ENCODE data around the gene ARHGAP8. TPM values are rescaled to one million over a fixed set of nuclear protein-coding genes. Genes with fewer than 3 reads are reported as not detected.

The ARHGAP8 gene
- total RNA-seq, result 24.0 and 25.2 TPM in 2 replicates
- polyA plus RNA-seq, result 50.4 and 62.8 TPM in 2 replicates

DNA sequence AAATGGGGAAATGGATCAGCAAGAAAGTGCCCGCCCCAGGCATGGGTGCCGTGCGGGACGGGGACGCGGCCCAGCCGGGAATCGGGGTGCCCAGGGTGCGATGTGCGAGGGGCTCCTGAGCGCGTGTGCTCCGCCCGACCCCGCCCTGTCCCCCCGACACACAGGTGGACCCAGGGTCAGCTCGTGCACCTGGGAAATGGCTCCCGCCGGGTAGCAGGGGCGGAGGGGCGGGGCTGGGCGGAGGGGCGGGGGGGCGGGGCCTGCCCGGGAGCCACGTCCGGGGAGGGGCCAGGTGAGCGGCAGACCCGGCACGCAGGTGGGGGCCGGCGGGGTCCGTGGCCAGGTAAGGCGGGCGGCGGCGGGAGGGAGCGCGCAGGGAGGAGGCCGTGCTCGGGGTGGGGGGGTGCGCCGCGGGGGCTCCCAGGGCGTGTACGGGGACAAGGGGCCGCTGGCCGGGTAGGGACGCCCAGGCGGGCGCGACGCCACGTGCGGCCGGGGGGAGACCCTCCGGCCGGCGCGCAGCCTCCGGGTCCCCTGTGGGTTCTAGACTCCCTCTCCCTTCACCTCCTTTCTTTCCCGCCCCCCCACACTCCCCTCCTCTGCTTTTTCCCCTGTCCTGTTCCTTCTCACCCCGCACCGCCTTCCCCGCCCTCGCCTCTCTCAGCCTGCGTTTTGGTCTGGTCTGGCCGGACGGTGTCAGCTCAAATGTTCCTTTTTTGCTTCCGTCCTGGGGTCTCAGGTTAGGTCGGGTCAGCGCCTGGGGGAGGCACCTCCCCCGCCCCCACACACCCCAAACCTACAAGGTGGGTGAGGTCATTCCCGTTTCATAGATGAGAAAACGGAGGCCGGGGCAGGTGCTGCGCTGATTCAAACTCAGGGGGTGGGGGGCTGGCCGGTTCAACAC is at the start of gene ARHGAP8:
Gene ARHGAP8 (plus strand): TSS at position 291 of the 904 bp plus-strand sequence. CDS start 33,953 bp downstream, outside the sequence.
- Histone ChIP-seq H4K20me1 (ENCODE audit: insufficient read depth, poor library complexity, severe bottlenecking) (no peaks in the 10 kb centered on the region), H3K4me1 (ENCODE audit: insufficient read depth) (peaks cover 34% of the 10 kb centered on the region), H3K9me2 (replicated peaks; ENCODE audit: insufficient read depth) (no peaks in the 10 kb centered on the region), H3K79me2 (peaks cover 25% of the 10 kb centered on the region), H3K27ac (peak within 1 kb of the TSS; percentile 94), H3K4me3 (peak within 1 kb of the TSS; percentile 57), H2AFZ (peak within 1 kb of the TSS; percentile 78), H3K27me3 (no peaks in the 10 kb centered on the region), H3K4me2 (peak within 1 kb of the TSS; percentile 92), H3K9me3 (ENCODE audit: low read depth) (no peaks in the 10 kb centered on the region), H3K36me3 (replicated peaks; ENCODE audit: insufficient read depth, low read depth) (no peaks in the 10 kb centered on the region)
- DNase-seq (ENCODE audit: low spot score), result peak; percentile 86
- WGBS (ENCODE audit: low lambda C conversion rate, missing lambda C conversion rate), result 8% methylated on average over 24 of the region's 78 CpGs
- TF ChIP-seq EZH2 (IDR thresholded peaks at IDR 0.05; ENCODE audit: borderline replicate concordance), result no peak
- no peak for TF ChIP-seq EZH2phosphoT487 (IDR thresholded peaks at IDR 0.05; ENCODE audit: low read depth, severe bottlenecking, unreplicated experiment)
- TF ChIP-seq, protein P1, sequence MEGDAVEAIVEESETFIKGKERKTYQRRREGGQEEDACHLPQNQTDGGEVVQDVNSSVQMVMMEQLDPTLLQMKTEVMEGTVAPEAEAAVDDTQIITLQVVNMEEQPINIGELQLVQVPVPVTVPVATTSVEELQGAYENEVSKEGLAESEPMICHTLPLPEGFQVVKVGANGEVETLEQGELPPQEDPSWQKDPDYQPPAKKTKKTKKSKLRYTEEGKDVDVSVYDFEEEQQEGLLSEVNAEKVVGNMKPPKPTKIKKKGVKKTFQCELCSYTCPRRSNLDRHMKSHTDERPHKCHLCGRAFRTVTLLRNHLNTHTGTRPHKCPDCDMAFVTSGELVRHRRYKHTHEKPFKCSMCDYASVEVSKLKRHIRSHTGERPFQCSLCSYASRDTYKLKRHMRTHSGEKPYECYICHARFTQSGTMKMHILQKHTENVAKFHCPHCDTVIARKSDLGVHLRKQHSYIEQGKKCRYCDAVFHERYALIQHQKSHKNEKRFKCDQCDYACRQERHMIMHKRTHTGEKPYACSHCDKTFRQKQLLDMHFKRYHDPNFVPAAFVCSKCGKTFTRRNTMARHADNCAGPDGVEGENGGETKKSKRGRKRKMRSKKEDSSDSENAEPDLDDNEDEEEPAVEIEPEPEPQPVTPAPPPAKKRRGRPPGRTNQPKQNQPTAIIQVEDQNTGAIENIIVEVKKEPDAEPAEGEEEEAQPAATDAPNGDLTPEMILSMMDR (IDR thresholded peaks at IDR 0.05; ENCODE audit: poor library complexity), result no peak

DNA sequence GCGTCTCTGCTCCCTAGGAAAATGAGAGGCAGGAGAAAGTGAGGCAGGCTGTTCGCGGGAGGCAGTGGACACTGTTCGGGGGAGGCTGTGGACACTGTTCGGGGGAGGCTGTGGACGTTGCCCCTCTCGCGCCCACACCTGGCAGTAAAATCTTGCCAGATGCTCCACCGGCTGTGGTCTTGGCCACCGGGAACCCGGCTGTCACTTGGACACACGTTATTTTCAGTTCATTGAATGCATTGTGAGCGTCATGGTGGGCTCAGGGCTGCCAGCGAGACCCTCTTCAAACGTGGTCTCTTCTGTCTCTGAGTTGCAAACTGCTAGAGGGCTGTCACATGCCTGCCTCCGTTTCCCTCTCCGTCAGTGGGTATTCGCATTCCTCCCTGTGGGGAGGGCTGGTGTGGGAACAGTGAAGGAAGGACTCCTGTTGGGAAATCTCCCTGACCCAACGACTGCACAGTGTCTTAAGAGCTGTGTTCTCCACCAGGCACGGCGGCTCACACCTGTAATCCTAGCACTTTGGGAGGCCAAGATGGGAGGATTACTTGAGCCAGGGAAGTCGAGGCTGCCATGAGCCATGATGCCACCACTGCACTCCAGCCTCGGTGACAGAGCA is 49.0 kb upstream of the ARHGAP8 start:
- Histone ChIP-seq H3K36me3 (replicated peaks; ENCODE audit: insufficient read depth, low read depth) (no peaks in the 10 kb centered on the region), H3K9me2 (replicated peaks; ENCODE audit: insufficient read depth) (no peaks in the 10 kb centered on the region), H3K4me2 (peak overlapping the region; percentile 100), H3K79me2 (peaks cover 61% of the 10 kb centered on the region), H2AFZ (no peak overlapping the region), H3K4me1 (ENCODE audit: insufficient read depth) (peaks cover 46% of the 10 kb centered on the region), H3K4me3 (peak overlapping the region; percentile 92), H4K20me1 (ENCODE audit: insufficient read depth, poor library complexity, severe bottlenecking) (peaks cover 47% of the 10 kb centered on the region), H3K27ac (peak overlapping the region; percentile 93), H3K27me3 (no peaks in the 10 kb centered on the region), H3K9me3 (ENCODE audit: low read depth) (no peaks in the 10 kb centered on the region)
- TF ChIP-seq EZH2 (IDR thresholded peaks at IDR 0.05; ENCODE audit: borderline replicate concordance) (no peak), EZH2phosphoT487 (IDR thresholded peaks at IDR 0.05; ENCODE audit: low read depth, severe bottlenecking, unreplicated experiment) (no peak)
- TF ChIP-seq, protein P1 (IDR thresholded peaks at IDR 0.05; ENCODE audit: poor library complexity), result no peak
- no peak for DNase-seq (ENCODE audit: low spot score)
- 35% methylated on average over 23 of the region's 23 CpGs for WGBS (ENCODE audit: low lambda C conversion rate, missing lambda C conversion rate)

DNA sequence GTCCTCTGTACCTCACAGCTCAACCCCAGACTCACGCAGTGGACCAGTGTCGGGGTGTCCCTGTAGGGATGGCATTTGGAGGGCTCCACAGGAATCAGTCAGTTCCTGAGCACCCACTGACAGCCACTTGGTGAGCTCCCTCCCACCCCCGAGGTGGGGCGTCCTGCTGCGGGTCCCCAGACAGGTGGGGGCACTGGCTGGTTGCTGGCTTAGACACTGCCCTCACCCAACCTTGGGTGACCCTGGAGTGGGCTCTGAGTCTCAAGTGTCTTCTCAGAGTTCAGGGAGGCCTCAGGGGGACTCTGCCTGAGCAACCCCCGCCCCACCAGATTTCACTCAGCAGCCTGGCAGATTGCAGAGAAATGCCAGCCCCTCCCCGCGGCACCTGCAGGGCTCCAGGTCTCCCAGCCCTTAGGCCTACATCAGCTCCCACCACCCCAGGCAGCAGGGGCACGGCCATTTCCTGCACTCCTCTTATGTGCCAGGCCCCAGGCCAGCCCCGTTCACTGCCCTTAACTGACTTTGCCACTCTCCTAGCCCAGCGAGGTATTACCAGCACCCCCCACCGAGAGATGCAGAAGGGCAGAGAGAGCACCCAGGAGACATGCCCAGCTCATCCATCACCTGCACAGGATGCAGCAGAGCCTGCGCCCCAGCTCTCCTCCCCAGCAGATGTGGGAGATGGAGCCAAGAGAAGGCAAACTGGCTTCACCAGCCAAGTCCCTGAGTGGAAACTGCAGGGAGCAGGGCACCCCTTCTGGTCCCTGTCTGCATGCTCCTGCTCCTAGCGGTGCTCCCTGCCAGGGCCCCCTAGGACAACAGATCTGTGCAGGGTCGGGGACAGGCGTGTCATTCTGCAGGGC is 48.0 kb upstream of the ARHGAP8 start:
- DNase-seq (ENCODE audit: low spot score), result no peak
- TF ChIP-seq EZH2 (IDR thresholded peaks at IDR 0.05; ENCODE audit: borderline replicate concordance), result no peak
- TF ChIP-seq, protein P1 (IDR thresholded peaks at IDR 0.05; ENCODE audit: poor library complexity), result no peak
- TF ChIP-seq EZH2phosphoT487 (IDR thresholded peaks at IDR 0.05; ENCODE audit: low read depth, severe bottlenecking, unreplicated experiment), result no peak
- H3K79me2 ChIP-seq, result peaks cover 70% of the 10 kb centered on the region
- peaks cover 37% of the 10 kb centered on the region for H3K4me1 ChIP-seq (ENCODE audit: insufficient read depth)
- H3K9me2 ChIP-seq (replicated peaks; ENCODE audit: insufficient read depth), result no peaks in the 10 kb centered on the region
- 93% methylated on average over 16 of the region's 16 CpGs for WGBS (ENCODE audit: low lambda C conversion rate, missing lambda C conversion rate)
- peaks cover 53% of the 10 kb centered on the region for H4K20me1 ChIP-seq (ENCODE audit: insufficient read depth, poor library complexity, severe bottlenecking)
- H3K9me3 ChIP-seq (ENCODE audit: low read depth), result no peaks in the 10 kb centered on the region
- no peaks in the 10 kb centered on the region for H3K36me3 ChIP-seq (replicated peaks; ENCODE audit: insufficient read depth, low read depth)
- H3K27me3 ChIP-seq, result no peaks in the 10 kb centered on the region
- no peak overlapping the region for H2AFZ ChIP-seq
- H3K4me2 ChIP-seq, result peak overlapping the region; percentile 100
- H3K4me3 ChIP-seq, result no peak overlapping the region
- H3K27ac ChIP-seq, result peak overlapping the region; percentile 93

All from hepatocyte (in vitro differentiated cells).